Esophagus (tissue), 2 donors: ENCODE results near the gene PINLYP. TPM values are rescaled to one million over a fixed set of nuclear protein-coding genes. Genes with fewer than 3 reads are reported as not detected.

ENCODE experiments used
- H3K27ac ChIP-seq, 2 donors: one replicate each; pipeline ENCODE4 v1.5.1; 2013; ENCODE audit warnings: low read depth in 2 of 2, mild to moderate bottlenecking in 2 of 2, inconsistent platforms in 1 of 2, low read length in 1 of 2, moderate library complexity in 1 of 2
- H3K27me3 ChIP-seq, 2 donors: one replicate each; pipeline ENCODE4 v1.6.1; 2013; ENCODE audit warnings: low read length in 2 of 2, control low read depth in 1 of 2, mild to moderate bottlenecking in 1 of 2; ENCODE audit not compliant: insufficient read depth in 2 of 2, control insufficient read depth in 1 of 2
- H3K36me3 ChIP-seq, 2 donors: one replicate each; pipeline ENCODE4 v1.6.1; 2013; ENCODE audit warnings: low read length in 1 of 2; ENCODE audit not compliant: control insufficient read depth in 2 of 2, insufficient read depth in 2 of 2
- H3K4me1 ChIP-seq, 2 donors: one replicate each; pipeline ENCODE4 v1.6.1; 2013; ENCODE audit warnings: low read length in 1 of 2; ENCODE audit not compliant: control insufficient read depth in 2 of 2, insufficient read depth in 2 of 2
- H3K4me3 ChIP-seq, 2 donors: one replicate each; pipeline ENCODE4 v1.5.1; 2013; ENCODE audit warnings: low read length in 2 of 2, mild to moderate bottlenecking in 2 of 2, low read depth in 1 of 2, moderate library complexity in 1 of 2
- H3K9me3 ChIP-seq, 2 donors: one replicate each; pipeline ENCODE4 v1.6.1; 2013; ENCODE audit warnings: mild to moderate bottlenecking in 2 of 2, low read depth in 1 of 2, low read length in 1 of 2, moderate library complexity in 1 of 2; ENCODE audit not compliant: control insufficient read depth in 2 of 2, insufficient read depth in 1 of 2
- WGBS, 2 donors: extraction: QIAGEN DNeasy Blood & Tissue Kit; methylation state at CpG; one replicate each; pipeline ENCODE4 v1.1.7; 2013; 5-methylcytosine and 5-hydroxymethylcytosine counted together
- polyA plus RNA-seq, 2 donors: library from polyadenylated mRNA; stranded (reverse); fragments of 200-250 nt; gene quantifications; one replicate each; pipeline ENCODE4 v1.2.3, GENCODE V29; 2013
- donor health status: healthy with polysubstance abuse.
- donor health status: Bipolar disorder and iron deficiency.

Gene PINLYP
- polyA plus RNA-seq, 2 donors, result 13.5 to 17.6 TPM

GRCh38 chr19:43591904-43592772 lies 16.5 kb downstream of the PINLYP start:
- Histone ChIP-seq H3K4me1 (peaks cover 4 to 6% of the 10 kb centered on the region in 2 donors), H3K9me3 (no peaks in the 10 kb centered on the region), H3K36me3 (peaks cover 0 to 22% of the 10 kb centered on the region in 2 donors), H3K27me3 (no peaks in the 10 kb centered on the region), H3K27ac (no peak overlapping the region), H3K4me3 (no peak overlapping the region)
- 94 to 96% methylated on average over 60 to 63 of the region's 63 CpGs for WGBS, 2 donors

DNA sequence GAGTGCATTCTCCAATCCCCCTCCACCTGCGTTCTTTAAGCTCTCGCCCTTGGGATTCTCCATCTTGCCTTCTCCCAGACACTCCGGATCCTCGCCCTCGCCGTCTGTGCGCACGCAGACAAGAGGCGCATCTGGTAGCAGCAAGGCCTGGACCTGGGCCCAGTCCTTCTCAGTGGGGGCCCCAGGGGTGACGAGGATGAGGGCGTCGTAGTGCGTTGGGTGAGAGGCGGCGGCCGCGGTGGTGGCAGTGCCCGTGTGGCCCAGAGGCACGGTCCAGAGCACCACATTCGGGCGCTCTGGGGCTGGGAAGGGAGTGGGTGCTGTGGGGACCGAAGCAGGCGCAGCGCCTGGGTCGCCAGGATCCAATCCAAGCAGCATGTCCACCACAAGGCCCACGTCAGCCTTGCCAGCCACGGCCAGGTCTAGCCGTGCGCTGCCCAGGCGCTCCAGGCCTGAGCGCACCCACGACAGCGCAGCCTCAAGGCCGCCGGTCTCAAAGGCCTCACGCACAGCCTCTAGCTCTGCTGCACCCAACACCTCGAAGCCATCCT lies 17.3 kb downstream of the PINLYP start:
- H3K27ac ChIP-seq, result no peak overlapping the region
- 93 to 94% methylated on average over 37 of the region's 37 CpGs for WGBS, 2 donors
- H3K4me3 ChIP-seq, result no peak overlapping the region
- no peaks in the 10 kb centered on the region for H3K9me3 ChIP-seq
- H3K27me3 ChIP-seq, result no peaks in the 10 kb centered on the region
- peaks cover 0 to 22% of the 10 kb centered on the region in 2 donors for H3K36me3 ChIP-seq
- peaks cover 7 to 8% of the 10 kb centered on the region in 2 donors for H3K4me1 ChIP-seq

DNA sequence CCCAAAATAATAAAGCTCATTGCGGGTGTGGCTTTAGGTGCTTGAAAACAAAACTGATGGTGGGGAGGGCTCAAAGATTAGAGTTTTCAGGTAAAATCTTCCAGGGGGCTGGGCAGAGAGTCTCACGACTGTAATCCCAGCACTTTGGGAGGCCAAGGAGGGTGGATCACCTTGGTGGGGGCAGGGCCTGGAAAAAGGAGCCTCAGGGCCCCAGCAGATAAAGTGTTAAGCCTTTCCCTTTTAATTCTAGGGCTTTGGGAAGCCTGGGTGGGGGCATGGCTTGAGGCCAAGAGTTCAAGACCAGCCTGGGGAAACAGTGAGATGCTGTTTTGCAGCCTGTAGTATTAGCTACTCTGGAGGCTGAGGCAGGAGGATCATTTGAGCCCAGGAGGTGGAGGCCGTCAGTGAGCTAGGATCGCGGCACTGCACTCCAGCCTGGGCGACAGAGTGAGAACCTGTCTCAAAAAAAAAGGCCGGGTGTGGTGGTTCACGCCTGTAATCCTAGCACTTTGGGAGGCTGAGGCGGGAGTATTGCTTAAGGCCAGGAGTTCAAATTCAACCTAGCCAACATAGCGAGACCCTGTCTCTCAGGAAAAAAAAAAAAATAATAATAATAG lies 18.6 kb downstream of the PINLYP start:
- 83 to 84% methylated on average over 10 of the region's 10 CpGs for WGBS, 2 donors
- Histone ChIP-seq H3K4me3 (peak overlapping the region in 1 of 2 donors; percentile 57), H3K4me1 (peaks cover 7 to 8% of the 10 kb centered on the region in 2 donors), H3K27ac (no peak overlapping the region), H3K36me3 (peaks cover 4 to 28% of the 10 kb centered on the region in 2 donors), H3K9me3 (no peaks in the 10 kb centered on the region), H3K27me3 (no peaks in the 10 kb centered on the region)

DNA sequence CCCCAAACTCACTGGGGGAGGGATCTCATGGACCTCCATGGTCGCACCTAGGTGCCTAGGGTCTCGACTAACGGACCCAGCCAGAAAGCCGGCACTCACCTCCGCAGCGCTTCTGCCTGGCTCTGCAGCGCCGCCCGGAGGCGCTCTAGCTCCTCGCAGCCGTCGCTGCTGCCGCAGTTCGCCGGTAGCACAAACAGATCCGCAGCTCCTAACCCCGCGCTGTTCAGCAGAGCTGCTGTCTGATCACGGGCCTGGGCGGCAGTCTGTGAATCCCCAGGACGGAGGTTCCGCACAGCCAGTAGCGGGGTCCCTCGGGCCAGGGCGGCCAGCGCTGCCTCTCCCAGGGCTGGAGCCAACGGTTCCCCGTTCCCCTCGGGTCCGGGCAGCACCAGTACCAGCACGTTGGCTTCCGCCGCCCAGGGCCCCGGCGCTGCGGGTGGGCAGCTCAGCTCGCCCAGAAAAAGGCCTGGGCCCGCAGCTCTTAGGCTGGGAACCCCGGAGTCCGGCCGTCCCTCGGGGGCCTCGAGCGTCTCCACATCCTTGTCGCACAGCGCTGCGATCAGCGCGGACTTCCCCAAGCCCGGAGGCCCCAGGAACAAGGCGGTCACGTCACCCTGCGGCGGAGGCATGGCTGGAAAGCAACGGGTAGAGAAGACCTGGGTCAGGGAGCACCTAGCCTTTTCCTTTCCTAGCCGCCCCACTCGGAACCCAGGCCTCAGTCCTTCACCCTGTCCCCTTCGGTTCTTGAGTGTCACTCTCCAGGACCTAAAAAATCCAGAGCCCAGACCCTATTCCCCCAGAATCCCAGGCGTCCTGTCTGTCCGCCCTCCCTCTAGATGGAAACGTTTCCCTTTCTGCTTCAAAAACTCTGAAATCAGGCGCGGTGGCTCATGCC lies 19.4 kb downstream of the PINLYP start:
- Histone ChIP-seq H3K36me3 (peaks cover 5 to 32% of the 10 kb centered on the region in 2 donors), H3K27ac (peak overlapping the region; percentile 82 to 94), H3K4me1 (peaks cover 7 to 8% of the 10 kb centered on the region in 2 donors), H3K27me3 (no peaks in the 10 kb centered on the region), H3K4me3 (peak overlapping the region; percentile 57), H3K9me3 (no peaks in the 10 kb centered on the region)
- WGBS, 2 donors, result 1% methylated on average over 59 to 64 of the region's 64 CpGs

GRCh38 chr19:43595605-43595998 lies 20.0 kb downstream of the PINLYP start:
- 0 to 1% methylated on average over 18 of the region's 18 CpGs for WGBS, 2 donors
- H3K9me3 ChIP-seq, result no peaks in the 10 kb centered on the region
- peaks cover 7 to 8% of the 10 kb centered on the region in 2 donors for H3K4me1 ChIP-seq
- H3K27me3 ChIP-seq, result no peaks in the 10 kb centered on the region
- H3K27ac ChIP-seq, result peak overlapping the region; percentile 82 to 94
- H3K4me3 ChIP-seq, result peak overlapping the region; percentile 57
- peaks cover 5 to 28% of the 10 kb centered on the region in 2 donors for H3K36me3 ChIP-seq

- peaks cover 6 to 25% of the 10 kb centered on the region in 2 donors for H3K36me3 ChIP-seq
- H3K27ac ChIP-seq, result peak within 1 kb of the TSS; percentile 90 to 98
- H3K9me3 ChIP-seq, result no peaks in the 10 kb centered on the region
- H3K4me3 ChIP-seq, result peak within 1 kb of the TSS; percentile 57 to 59
- WGBS, 2 donors, result 0 to 1% methylated on average over 60 of the region's 60 CpGs
- peaks cover 7 to 8% of the 10 kb centered on the region in 2 donors for H3K4me1 ChIP-seq
- no peaks in the 10 kb centered on the region for H3K27me3 ChIP-seq
Observed at GRCh38 chr19:43595999-43596841, 20.6 kb downstream of the PINLYP start, which contains the start of the genes IRGQ and ZNF576. TSS of gene IRGQ (minus strand) at chr19:43596134. CDS start at chr19:43595338, 796 bp downstream. TSS of gene ZNF576 (plus strand) at chr19:43596595. CDS start at chr19:43597109, 514 bp downstream.

DNA sequence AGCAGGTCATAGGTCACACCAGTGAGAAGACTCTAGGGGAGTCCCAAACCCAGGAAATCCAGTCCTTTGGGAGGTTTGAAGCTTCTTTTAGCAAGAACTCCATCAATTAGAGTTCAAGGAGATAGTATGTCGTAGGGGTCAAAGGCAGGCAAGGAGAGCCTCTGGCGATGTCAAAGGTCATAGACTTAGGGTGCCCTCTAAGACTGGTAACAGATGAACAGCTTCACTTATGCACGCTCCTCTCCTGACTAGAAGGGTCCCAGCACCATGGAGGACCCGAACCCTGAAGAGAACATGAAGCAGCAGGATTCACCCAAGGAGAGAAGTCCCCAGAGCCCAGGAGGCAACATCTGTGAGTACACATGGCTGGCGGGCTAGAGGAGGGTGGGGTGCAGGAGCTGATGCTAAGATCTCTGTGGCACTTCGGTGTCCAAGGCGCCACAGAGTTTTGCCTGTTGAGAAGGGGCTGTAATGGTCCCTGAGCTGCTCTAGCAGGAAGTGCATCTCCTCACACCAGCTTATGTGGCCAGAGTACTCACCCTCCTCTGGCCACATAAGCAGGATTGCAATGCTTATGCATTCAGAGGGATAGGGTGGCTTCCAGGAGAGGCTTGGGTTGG lies 21.4 kb downstream of the PINLYP start:
- Histone ChIP-seq H3K27me3 (no peaks in the 10 kb centered on the region), H3K9me3 (no peaks in the 10 kb centered on the region), H3K27ac (peak overlapping the region; percentile 90 to 98), H3K36me3 (peaks cover 10 to 25% of the 10 kb centered on the region in 2 donors), H3K4me3 (peak overlapping the region; percentile 57 to 59), H3K4me1 (peaks cover 7 to 8% of the 10 kb centered on the region in 2 donors)
- WGBS, 2 donors, result 15 to 18% methylated on average over 7 of the region's 7 CpGs

GRCh38 chr19:43597876-43598275 lies 22.3 kb downstream of the PINLYP start:
- Histone ChIP-seq H3K9me3 (no peaks in the 10 kb centered on the region), H3K4me3 (no peak overlapping the region), H3K36me3 (peaks cover 10 to 16% of the 10 kb centered on the region in 2 donors), H3K4me1 (peaks cover 7 to 8% of the 10 kb centered on the region in 2 donors), H3K27me3 (no peaks in the 10 kb centered on the region), H3K27ac (no peak overlapping the region)
- 46 to 47% methylated on average over 5 of the region's 5 CpGs for WGBS, 2 donors
